ENCODE measurements around the gene CPSF4L. TPM values are rescaled to one million over a fixed set of nuclear protein-coding genes. Genes with fewer than 3 reads are reported as not detected.

CPSF4L gene
- polyA plus RNA-seq, 2 of the 4 experiments (the other 2 are of a cell fraction), result 0.13 TPM; not detected in 1

DNA sequence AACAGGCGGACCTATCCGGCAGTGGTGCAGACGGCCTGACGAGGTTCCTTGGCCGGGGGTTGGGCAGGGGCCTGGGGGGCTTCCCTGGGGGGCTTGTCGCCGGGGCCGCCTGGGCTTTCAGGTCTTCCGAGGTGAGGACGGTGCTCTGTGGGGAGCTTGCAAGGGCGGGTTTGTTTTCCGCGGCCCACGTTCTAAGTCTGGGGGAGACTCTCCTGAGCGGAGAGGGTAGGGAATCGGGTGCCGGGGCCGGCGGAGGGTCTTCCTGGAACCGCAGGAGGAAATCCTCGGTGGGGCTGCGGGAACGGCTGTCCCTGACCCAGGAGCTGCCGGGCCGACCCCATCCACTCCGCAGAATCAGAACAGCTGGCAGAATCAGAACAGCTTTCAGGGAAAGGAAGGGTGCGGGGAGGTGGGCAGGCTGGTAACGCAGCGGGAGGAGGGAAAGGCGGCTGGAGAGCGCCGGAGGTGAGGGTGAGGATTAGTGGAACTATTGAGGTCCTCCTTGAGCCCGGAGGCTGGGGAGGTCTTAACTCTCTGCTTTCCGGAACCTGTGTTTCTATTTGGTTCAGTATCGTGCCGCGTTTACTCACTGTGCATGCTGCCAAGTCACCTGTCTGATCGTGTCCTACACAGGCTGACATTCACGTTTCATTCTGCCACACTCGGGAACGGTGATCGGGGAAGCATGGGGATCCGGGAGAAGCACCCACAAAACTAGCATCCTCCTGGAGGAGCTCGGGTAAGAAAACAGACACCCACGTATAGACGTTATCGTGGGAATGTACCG is 28.9 kb downstream of the CPSF4L start:
- Histone ChIP-seq H3K27ac (peak overlapping the region; percentile 89 to 95), H3K4me1 (peaks cover 36% of the 10 kb centered on the region), H3K9me3 (no peaks in the 10 kb centered on the region), H3K4me3 (peak overlapping the region; percentile 88), H3K4me2 (peak overlapping the region; percentile 89)
- ChIA-PET CTCF (interaction anchor here (0.8 to 4.2 kb wide), 17 partner anchors 10 to 676 kb away, joined by 3 to 26 read pairs (median 6); partner anchors contain the start of gene COG1), POLR2A (interaction anchor here (0.6 to 1.6 kb wide), 6 partner anchors 17 to 640 kb away, joined by 3 to 8 read pairs (median 4); partner anchors contain the start of gene COG1)
- WGBS (ENCODE audit: missing lambda C conversion rate), result 2% methylated on average over 48 of the region's 48 CpGs
- DNase-seq (ENCODE audit: low read depth in 1 of 2, low spot score in 1 of 2) (peak; percentile 17 to 55), FAIRE-seq (no peak), ATAC-seq (peak; percentile 37 to 56)
- TF ChIP-seq FOXS1 (CRISPR knock-in tag; IDR thresholded peaks at IDR 0.05), result no peak
- TF ChIP-seq ESRRA (IDR thresholded peaks at IDR 0.05; ENCODE audit: borderline replicate concordance, low read length), result no peak
- TF ChIP-seq NFE2L2 (conservative IDR thresholded peaks at IDR 0.05; ENCODE audit: low read length), result no peak
- peak in 1 of 2 experiments; percentile 60; a peak in 1 of 5 replicates for TF ChIP-seq JUN (IDR thresholded peaks at IDR 0.05)
- TF ChIP-seq ZNF302 (CRISPR knock-in tag; IDR thresholded peaks at IDR 0.05), result no peak
- no peak for TF ChIP-seq EHF (CRISPR knock-in tag; IDR thresholded peaks at IDR 0.05)
- no peak for TF ChIP-seq RNF2 (IDR thresholded peaks at IDR 0.05; ENCODE audit: borderline replicate concordance, low read depth)
- TF ChIP-seq RAD21 (conservative IDR thresholded peaks at IDR 0.05 in 1 of 2, IDR thresholded peaks at IDR 0.05 in 1 of 2), result no peak

DNA sequence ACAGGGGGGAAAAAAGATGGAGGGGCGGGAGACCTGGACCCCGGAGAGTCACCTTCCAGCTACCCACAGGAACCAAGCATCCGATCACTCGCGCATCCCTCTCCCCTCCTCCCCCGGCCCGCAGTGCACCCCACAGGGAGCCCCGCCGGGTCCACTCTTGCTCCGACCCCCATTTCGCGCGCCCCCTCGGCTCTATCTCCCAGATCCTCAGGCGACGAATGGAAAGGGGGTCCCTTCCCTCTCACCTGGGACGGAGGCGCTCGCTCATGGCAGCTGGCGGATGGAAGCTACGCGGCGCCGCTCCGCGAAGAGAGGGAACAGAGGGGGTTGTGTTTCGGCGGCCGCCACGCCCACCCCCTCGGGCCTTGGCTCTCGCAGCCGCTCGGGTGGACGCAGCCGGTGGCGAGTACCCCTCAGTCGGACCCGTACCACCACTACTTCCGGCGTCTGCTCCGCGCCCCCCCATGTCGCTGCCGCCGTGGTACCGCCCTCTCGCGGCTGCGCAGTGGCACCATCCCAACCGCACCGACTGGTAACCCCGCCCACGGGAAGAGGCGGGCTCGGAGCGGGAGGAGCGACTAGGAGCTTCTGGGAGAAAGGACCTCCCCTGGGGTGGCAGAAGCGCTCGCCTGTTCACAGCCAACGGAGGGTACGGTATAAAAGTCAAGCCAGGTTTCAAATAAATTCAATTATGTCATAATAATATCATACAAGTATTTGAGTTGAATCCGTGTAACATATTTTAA is 29.7 kb downstream of the CPSF4L start:
- Histone ChIP-seq H3K4me1 (peaks cover 44% of the 10 kb centered on the region), H3K4me2 (peak overlapping the region; percentile 94), H3K27ac (peak overlapping the region; percentile 89 to 95), H3K9me3 (no peaks in the 10 kb centered on the region), H3K4me3 (peak overlapping the region; percentile 88)
- ATAC-seq (peak; percentile 84 to 95), FAIRE-seq (no peak), DNase-seq (ENCODE audit: low read depth in 1 of 2, low spot score in 1 of 2) (peak; percentile 94 to 95)
- 1% methylated on average over 53 of the region's 63 CpGs for WGBS (ENCODE audit: missing lambda C conversion rate)
- TF ChIP-seq JUN (IDR thresholded peaks at IDR 0.05), result peak in 1 of 2 experiments; percentile 80; a peak in 2 of 5 replicates
- TF ChIP-seq, protein P1, sequence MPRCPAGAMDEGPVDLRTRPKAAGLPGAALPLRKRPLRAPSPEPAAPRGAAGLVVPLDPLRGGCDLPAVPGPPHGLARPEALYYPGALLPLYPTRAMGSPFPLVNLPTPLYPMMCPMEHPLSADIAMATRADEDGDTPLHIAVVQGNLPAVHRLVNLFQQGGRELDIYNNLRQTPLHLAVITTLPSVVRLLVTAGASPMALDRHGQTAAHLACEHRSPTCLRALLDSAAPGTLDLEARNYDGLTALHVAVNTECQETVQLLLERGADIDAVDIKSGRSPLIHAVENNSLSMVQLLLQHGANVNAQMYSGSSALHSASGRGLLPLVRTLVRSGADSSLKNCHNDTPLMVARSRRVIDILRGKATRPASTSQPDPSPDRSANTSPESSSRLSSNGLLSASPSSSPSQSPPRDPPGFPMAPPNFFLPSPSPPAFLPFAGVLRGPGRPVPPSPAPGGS (IDR thresholded peaks at IDR 0.05), result peak; percentile 74; the same call in 1 of the 3 replicates
- TF ChIP-seq FOSB (CRISPR knock-in tag; IDR thresholded peaks at IDR 0.05), result no peak
- TF ChIP-seq, protein P2, sequence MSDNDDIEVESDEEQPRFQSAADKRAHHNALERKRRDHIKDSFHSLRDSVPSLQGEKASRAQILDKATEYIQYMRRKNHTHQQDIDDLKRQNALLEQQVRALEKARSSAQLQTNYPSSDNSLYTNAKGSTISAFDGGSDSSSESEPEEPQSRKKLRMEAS (IDR thresholded peaks at IDR 0.05), result peak; percentile 78
- TF ChIP-seq NR3C1 (IDR thresholded peaks at IDR 0.05), result no peak
- no peak for TF ChIP-seq POLR2AphosphoS2 (conservative IDR thresholded peaks at IDR 0.05; ENCODE audit: low read length)
- peak; percentile 88 for TF ChIP-seq POLR2A (IDR thresholded peaks at IDR 0.05; ENCODE audit: low read length)
- TF ChIP-seq RAD21 (conservative IDR thresholded peaks at IDR 0.05 in 1 of 2, IDR thresholded peaks at IDR 0.05 in 1 of 2), result peak in 1 of 2 experiments; percentile 1; a peak in 1 of 5 replicates
- 0 out of 2 replicates have a peak, but pooled peaks have one; percentile 68 for TF ChIP-seq MYC (IDR thresholded peaks at IDR 0.05; ENCODE audit: borderline replicate concordance, low read length)
- 0 out of 2 replicates have a peak, but pooled peaks have one; percentile 40 for TF ChIP-seq KDM1A (IDR thresholded peaks at IDR 0.05; ENCODE audit: low read depth)
- TF ChIP-seq RFX5 (IDR thresholded peaks at IDR 0.05), result no peak
- TF ChIP-seq, protein P3, sequence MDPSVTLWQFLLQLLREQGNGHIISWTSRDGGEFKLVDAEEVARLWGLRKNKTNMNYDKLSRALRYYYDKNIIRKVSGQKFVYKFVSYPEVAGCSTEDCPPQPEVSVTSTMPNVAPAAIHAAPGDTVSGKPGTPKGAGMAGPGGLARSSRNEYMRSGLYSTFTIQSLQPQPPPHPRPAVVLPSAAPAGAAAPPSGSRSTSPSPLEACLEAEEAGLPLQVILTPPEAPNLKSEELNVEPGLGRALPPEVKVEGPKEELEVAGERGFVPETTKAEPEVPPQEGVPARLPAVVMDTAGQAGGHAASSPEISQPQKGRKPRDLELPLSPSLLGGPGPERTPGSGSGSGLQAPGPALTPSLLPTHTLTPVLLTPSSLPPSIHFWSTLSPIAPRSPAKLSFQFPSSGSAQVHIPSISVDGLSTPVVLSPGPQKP (IDR thresholded peaks at IDR 0.05; ENCODE audit: low read depth, low read length), result 0 out of 2 replicates have a peak, but pooled peaks have one; percentile 42
- peak; percentile 55; the same call in 1 of the 2 replicates for TF ChIP-seq TFCP2L1 (CRISPR knock-in tag; IDR thresholded peaks at IDR 0.05)
- TF ChIP-seq PHF8 (IDR thresholded peaks at IDR 0.05; ENCODE audit: borderline replicate concordance, low read depth), result peak; percentile 74; the same call in 1 of the 2 replicates
- POLR2A ChIA-PET, result interaction anchor here (0.6 to 1.6 kb wide), 7 partner anchors 10 to 639 kb away, joined by 3 to 8 read pairs (median 4); partner anchors contain the start of gene COG1
- CTCF ChIA-PET, result interaction anchor here (0.6 to 4.2 kb wide), 20 partner anchors 11 to 675 kb away, joined by 3 to 26 read pairs (median 5); partner anchors contain the start of gene COG1

All from A549 (cell line).